Stimulated activated naive CD4-positive, alpha-beta T cell (primary cell): Measurements from ENCODE around the gene HSBP1L1.

Source experiments
- DNase-seq, 6 experiments: peaks; one replicate each; lab custom pipeline; 2025; lab: John Stamatoyannopoulos, UW

The HSBP1L1 gene

DNA sequence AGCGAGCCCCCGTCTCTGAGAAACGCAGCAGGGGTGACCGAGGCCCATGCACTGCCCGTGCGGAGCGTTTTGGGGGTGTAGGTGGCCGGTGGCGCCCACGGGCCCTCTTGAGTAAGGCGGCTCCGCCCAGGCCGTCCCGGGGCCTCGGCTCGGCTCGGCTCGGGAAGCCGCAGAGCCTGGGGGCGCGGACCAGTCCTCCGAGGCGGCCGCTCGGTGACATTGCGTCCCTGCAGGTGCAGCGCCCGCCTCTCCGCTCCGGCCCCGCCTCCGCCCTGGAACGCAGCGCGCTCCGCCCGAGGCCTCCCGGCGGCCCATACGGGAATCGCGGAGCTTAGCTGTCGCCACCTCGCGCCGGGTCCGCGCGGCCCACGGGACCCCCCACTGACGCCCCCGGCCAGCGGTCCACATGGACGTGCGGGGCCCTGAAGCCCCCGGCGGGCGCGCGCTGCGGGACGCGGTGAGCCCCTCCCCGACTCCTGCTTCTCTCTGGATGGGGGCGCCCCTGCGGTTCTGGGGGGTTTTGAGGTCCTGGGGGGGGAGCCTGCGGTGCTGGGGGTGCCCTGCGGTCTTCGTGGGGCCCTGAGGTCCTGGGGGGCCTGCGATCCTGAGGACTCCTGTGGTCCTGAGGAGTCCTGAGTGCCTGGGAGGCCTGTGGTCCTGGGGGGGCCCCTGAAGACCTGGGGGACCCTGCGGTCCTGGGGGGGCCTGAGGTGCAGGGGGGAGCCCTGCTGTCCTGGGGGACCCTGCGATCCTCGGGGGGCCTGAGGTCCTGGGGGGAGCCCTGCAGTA lies at the start of gene HSBP1L1:
TSS of gene HSBP1L1 (plus strand) at position 314 of the 789 bp plus-strand sequence. CDS start at position 407, 93 bp downstream.
- DNase-seq = peak; percentile 29 to 71 (median 62)

DNA sequence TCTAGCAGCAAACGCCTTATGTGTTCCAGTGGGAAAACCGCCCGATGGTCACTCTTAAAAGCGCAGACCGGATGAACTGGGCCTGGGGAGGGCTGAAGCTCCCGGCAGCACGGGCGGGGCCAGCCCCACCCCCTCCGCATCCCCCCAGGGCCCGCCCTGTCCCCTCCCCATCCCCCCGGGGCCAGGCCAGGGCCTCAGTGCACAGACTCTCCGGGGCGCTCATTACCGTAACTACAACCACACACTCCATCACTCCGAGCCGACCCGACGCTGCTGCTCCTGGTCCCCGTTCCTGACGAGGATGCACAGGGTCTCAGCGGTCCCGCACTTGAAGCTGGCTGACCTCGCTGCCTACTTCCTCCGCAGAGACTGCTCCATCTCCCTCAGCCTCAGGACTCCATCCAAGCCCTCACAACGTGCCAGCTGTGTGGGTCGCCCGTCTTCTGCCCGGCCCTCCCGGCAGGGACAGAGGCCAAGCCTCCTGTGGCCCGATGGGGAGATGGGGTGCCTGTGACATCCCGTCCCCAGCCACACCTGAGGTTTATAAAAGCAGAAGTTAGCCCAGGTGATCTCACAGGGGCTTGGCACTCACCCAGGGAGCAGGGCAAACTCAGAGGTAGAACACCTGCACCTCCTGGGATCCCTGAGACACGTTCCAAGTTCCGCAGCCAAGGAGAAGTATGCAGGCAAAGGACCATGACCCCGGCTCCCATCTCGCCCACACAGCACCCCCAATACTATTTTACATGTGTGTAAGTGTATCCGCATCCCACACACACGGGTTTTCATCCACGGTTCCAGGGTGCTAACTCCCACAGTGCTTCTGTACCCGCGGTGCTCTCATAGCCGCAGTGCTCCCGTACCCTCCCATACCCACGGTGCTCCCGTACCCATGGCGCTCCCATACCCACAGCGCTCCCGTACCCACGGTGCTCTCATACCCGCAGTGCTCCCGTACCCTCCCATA lies 49.0 kb upstream of the HSBP1L1 start:
- DNase-seq = no peak

DNA sequence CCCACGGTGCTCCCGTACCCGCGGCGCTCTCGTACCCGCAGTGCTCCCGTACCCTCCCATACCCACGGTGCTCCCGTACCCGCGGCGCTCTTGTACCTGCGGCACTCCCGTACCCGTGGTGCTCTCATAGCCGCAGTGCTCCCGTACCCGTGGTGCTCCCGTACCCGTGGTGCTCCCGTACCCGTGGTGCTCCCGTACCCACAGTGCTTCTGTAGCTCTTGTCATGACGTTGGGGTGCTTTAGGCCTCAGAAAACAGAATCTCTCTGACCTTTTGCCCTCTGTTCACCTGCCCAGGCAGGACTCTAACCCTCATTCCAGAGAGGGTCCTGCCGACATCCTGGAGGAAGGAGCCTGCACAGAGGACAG lies 48.3 kb upstream of the HSBP1L1 start:
- DNase-seq = no peak

DNA sequence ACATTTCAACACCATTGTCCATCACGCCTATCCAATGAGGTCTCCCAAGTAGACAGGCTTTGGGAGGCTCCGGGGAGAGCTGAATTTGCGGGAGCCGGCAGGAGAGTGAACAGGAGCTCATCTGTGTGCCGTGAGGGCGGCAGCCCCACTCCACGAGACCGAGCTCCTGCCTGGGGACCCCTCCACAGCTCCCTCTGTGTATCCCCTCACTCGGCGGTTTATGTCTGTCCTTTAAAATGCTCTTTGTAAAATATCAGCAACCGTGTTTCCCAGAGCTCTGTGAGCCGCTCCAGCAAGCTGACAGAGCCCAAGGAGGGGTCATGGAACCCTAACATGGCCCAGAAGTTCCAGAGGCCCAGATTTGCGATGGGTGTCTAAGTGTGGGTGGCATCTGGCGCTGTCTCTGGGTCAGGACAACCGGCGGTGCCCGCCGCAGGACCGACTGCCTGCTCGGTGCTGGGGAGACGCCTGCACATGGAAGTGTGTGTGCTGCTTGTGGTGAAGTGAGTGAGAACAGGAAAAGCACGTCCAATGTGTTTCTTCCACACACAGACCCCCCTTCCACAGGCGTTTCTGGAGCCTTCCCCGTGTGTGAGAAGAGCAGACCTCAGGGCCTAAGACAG lies 47.8 kb upstream of the HSBP1L1 start:
- no peak for DNase-seq

DNA sequence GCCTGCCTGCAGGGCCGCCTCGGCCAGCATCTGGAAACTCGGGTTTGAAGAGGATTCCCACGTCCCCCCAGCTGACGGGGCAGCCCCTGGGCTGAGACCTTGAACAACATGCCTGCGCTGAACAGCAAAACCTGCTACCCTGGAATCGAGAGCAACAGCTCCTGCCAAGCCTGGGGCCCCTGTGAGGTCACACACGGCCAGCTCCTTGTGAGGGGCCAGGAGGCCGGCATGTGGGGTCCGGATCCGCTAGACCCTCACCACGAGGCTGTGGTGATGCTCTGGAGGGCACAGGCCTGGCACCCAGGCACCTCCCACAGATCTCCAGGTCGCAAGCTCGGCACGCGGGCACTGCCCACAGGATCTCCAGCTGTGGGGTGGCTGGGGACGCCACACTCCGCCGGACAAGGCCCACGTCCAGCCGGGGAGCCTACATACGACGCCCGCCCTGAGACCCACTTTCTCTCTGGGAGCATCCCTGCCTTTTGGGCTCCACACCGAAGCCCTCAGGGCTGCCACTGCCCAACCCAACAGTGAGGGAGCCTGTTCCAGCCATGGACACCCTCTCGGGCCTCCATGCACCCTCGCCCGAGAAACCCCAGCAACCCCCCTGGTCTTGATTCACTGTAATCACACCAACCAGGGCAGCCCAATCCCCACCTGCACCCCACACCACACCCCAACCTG lies 47.1 kb upstream of the HSBP1L1 start:
- no peak for DNase-seq

DNA sequence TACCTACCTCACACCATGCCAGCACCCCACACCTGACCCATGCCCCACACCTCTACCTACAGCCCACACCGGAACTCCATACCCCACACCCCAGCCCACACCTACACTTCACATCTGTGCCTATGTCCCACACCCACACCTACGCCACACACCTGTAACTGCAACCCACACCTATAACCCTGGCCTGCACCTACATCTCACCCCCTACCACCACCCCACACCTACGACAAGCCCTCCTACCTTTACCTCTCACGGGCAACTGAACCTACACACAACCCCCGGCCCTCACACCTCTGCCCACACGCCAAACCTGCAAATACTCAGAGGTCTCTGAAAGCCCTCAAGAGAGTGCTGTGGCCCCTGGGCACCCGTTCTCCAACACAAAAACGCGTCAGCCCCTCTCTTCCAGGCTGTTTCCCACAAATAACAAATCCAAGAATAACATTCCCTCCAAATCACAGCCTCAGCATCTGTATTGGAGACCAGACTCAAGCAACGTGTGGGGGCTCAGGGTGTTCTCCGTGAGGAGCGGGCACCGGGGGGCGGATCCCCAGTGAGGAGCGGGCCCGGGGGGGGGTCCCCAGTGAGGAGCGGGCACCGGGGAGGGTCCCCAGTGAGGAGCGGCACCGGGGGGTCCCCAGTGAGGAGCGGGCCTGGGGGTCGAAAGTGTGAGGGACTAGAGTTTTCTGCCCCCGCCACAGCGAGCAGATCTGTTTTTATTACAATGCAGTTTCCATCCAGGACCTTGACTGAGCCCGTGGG lies 46.4 kb upstream of the HSBP1L1 start:
- DNase-seq = no peak

DNA sequence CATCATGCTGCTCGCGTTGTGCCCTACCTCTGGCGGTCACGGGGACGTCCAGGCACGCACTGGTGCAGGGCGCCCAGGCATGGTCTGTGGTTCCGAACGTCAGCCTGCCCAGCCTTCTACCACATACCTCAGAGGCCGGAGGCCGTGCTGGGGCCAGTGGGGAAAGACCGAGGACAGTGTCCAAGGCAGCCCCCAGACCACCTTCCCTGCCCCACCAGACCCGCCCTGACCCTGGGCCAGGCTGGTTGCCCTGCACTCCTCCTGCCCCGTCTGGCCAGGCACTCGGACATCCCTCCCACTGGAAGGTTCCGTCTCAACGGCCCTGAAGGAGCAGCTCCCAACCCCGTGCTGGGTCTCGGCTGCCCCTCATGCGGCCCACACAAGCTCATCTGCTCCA lies 45.8 kb upstream of the HSBP1L1 start:
- DNase-seq = no peak

DNA sequence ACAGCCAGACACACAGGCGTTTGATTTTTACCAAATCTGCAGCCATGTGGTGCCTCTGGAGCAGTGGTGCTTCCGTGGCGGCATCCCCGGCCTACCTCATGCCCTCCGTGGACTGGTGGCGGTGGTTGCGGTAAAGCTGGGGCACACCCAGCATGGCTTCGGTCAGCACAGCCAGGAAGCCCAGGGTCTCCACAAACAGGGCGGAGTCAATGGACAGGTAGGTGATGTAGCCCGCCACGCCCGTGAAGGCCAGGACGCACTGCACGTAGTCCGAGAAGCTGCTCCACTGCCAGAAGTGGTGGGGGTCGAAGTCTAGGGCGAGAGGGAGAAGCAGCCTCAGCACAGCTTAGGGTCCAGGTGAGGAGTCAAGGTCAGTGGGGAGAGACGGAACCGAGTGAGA lies 45.4 kb upstream of the HSBP1L1 start:
- no peak for DNase-seq

DNA sequence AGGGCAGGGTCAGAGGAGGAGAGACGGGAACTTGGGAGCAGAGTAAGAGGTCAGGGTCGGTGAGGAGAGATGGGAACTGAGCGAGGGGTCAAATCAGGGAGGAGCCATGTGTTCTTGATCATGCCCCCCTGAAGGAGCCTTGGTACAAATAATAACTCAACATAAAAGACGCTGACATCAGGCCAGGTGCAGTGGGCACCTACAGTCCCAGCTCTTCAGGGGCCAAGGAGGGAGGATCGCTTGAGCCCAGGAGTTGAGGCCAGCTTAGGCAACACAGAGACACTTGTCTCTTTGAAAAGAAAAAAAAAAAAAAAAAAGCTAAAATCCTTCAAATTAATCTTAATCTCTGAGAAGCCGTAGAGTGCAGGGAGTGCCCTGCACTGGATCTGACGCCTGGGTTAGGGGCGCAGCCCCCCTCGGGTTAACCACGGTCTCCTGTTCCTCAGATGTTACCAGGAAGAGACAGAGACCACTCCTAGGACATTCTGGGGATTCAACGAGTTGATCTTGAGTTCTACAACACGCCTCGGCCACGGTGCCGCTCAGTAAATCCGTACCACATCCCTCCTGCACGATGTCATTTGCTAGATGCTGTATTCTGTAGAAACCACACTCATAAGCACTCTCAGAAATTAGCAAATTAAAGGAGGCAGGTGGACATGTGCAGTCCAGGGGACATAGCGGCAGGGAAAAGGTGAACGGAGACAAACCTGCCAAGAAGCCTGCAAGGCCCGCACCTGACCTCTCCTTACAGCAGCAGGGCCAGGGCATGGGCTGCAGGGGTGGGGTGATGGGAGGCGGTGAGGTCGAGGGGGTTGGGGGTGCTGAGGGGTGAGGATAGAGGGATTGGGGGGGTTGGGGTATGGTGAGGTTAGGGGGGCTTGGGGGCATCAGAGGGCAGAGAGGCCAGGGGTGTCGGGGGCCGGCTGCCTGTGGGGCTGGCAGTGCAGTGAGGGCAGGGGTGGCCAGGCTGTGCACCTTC lies 42.2 kb upstream of the HSBP1L1 start:
- DNase-seq = no peak

DNA sequence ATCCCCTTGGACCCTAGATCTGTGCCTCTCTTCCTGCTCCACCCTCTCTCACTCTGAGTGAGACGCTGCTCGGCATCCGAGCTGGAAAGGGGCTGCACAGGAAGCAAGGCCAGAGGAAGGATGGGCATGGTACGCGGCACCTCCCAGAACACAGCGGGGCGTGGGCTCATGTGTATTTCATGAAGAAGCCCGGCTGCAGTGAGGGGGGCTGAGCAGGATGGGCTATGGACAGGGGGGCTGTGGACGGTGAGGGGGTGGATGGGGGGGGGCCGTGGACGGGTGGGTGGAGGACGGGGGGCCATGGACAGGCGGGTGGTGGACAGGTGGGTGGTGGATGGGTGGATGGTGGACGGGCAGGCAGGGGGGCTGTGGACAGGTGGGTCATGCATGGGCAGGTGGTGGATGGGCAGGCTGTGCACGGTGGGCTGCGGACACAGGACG lies 41.5 kb upstream of the HSBP1L1 start:
- DNase-seq = no peak

DNA sequence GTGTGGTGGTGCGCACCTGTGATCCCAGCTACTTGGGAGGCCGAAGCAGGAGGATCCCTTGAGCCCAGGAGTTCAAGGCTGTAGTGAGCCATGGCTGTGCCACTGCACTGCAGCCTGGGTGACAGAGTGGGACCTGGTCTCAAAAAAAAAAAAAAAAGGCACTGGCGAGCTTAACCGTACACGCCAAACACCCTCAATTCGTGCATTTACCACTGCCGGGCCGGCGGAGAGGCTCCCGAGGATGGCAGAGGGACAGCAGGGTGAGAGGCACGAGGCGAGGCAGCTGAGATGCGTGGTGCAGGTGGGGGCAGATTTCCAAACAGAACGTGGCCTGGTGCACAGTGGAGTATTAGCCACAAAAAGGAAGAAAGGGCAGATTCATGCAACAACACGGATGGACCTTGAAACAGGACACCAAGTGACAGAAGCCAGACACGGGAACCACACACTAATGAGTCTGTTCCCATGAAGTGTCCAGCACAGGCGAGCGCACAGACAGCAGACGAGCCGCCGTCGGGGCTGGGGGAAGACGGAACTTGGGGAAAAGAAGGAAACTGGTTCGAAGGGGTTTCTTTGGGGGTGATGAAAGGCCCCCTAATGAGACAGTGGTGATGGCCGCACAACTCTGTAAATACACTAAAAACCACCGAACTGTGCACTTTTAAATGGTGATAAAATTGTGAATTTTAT lies 40.4 kb upstream of the HSBP1L1 start:
- DNase-seq = no peak

DNA sequence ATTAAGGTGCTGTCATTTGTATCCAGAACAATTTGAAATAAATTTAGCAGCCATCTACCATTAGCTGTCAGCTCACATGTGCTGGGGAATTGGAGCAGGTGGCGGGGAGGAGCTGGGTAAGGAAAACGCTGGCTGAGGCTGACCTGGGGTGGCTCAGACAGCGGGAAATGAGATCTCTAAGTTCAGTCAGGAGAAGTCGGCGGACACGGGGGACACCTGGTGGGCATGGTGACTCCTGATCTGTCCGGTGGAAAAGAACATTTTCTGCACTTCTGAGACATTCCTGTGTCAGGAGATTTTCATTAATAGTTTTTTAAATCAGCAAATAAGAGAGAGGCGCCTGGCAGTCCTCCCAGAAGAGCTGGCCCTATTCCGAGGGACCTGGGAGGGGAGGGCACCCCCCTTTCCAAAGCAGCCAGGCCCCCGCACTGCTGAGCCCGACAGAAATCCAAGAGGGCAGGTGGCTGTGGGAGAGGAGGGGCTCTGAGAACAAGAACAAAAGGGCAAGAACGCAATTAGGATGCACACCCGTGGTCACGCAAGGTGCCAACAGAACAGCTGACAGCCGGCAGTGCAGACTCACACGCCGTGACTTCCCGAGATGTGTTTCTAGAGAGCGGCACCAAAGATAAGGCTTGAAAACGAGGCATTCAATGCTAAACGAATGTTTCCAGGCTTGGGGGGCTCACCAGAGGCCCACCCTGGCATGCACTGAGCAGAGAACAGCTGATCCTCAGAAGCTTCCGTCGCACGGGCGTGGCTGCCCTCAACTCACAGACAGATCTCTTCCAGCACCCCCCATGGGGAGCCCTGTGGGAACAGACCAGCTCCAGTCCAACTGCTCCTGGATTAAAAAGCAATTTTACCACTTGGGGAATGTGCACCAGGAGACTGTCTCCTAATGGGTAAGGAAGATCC lies 39.4 kb upstream of the HSBP1L1 start:
- no peak for DNase-seq

DNA sequence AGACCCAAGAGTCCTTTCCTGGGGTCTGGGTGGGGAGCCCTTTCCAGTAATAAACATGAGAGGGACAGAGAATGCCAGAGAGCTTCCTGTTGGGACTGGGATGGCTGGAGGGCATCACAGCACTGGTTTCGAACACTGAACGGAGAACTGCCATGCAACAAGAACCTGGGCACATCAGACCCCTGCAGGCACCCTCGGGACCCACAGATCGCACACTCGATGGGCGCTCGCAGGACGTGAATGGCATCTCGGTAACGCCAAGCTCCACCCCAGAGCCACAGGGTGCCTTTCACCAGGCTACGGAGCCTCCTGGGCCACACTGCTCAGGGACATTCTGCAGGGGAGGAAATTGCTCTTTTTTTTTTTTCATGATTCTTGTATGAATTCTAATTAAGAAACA lies 38.1 kb upstream of the HSBP1L1 start:
- no peak for DNase-seq

DNA sequence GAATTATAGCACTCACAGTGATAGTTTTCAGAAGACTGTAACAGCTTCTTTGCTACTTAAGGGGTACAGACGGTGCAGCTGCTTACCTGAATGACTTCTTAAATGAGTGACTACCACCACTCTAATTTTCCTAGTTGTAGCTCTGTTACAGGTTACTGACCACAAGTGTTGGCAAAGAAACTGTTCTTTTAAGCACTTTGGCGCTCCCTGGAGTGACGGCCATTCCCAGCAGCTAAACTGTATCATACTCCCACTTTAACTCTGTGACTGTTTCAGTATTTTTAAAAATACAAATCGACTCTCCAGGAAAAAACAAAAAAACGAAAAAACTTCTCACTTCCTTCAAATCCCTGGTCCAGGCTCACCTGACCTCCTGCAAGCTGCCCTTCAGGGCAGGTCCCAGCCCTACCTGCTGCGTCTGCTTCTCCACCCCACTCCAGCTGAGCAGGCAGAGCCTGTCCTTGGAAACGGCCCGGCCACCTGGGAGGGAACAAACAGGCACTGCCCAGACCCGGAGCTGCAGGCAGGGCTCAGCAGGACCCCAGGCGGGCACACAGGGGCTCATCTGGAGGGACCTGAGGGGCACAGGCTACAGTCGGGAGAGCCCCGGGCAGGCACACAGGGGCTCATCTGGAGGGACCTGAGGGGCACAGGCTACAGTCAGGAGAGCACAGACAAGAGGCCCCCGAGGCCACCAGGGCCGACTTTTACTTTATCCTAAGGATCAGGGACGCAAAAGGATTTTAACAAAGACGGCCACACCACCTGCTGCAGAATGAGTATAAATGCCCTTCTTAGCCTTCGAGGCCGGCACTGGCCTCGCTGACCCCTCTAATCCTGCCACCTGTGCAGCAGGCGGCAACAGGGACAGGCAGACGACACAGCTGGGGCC lies 37.5 kb upstream of the HSBP1L1 start:
- DNase-seq = no peak

DNA sequence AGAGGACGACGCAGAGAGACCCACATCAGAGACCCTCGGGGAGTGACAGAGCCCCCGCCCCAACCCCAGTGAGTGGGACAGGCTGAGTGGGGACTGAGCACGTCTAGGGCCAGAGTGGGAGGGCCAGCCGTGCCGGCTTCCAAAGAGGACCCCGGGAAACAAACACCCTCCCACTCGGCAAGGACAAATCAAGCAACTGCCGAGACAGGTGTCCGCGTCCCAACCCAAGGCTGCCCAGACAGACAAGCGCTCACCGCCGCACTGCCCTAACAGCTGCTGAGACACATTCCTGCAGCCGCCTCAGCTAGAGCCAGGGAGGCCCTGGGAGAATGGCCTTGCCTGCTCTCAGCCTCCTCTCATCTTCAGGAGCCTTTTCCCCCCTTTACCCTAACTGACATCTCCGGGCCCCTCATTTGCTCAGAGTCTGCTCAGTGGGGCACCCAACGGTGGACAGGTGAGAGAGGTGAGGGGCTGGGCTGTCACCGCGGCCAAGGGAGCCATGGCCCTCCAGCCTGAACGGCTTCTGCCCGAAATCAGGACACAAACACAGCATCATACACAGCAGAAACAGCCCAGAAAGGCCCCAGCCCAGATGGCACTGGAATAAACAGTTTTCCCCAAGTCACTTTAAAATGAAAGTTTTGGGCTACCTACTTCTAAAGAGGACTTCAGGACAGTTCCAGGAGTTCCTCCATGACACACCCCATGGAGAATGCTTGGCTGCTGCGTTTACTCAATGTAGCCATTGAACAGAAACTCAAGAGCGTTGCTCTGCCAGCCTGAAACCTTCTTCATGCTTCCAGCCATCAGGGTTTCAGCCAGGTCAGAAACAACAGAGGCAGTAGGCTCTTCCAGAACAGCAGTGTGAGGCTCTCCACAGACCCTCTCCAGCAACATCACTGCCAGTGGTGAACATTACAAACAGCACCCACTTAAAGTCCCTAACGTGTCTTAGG lies 36.6 kb upstream of the HSBP1L1 start:
- DNase-seq = no peak

DNA sequence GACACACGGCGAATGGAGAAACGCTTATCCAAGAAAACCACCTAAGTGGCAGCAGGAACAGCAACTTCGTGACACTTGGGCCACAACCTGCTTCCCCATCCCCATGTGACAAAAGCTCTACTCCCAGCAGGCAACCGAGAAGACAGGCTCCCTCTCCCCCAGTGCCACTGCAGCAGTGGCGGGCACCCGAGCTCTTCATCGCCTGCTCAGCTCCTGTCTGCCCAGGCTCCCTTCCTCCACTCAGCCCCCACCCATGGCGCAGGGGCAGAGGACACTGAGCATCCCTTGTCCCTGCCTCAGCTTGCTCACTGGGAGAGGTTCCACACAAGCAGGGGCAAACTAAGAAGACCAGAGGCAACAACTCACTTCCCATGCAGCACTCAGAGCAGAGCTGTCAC lies 35.9 kb upstream of the HSBP1L1 start:
- DNase-seq = no peak
